Small intestine (tissue), 7 donors: ENCODE data around the gene SLC25A13. TPM values are rescaled to one million over a fixed set of nuclear protein-coding genes. Genes with fewer than 3 reads are reported as not detected.
"Not testable (repeated sequence)": the region's sequence is repeated elsewhere in the genome, so short reads cannot be mapped to it uniquely, and the experiment has no call there.

Experiments
- DNase-seq, 2 donors: peaks; one replicate each; pipeline versions ENCODE4 v3.0.0 to v3.0.0-alpha.2; 2013
- FAIRE-seq: peaks from 2 replicates; lab custom pipeline; 2012; peaks lifted over from hg19 to GRCh38; lab: Jason Lieb, UNC
- H3K27ac ChIP-seq, 3 donors: one replicate each; pipeline ENCODE4 v1.5.1; 2013; ENCODE audit warnings: low read length in 2 of 3, mild to moderate bottlenecking in 2 of 3, control low read depth in 1 of 3, inconsistent platforms in 1 of 3, low read depth in 1 of 3, moderate library complexity in 1 of 3
- H3K27me3 ChIP-seq, 3 donors: one replicate each; pipeline ENCODE4 v1.6.1; 2013; ENCODE audit warnings: low read length in 3 of 3, inconsistent platforms in 1 of 3; ENCODE audit not compliant: control insufficient read depth in 3 of 3, insufficient read depth in 3 of 3
- H3K36me3 ChIP-seq, 3 donors: one replicate each; pipeline ENCODE4 v1.6.1; 2013; ENCODE audit warnings: low read length in 3 of 3, inconsistent platforms in 1 of 3, low read depth in 1 of 3, mild to moderate bottlenecking in 1 of 3, moderate library complexity in 1 of 3; ENCODE audit not compliant: control insufficient read depth in 3 of 3, insufficient read depth in 2 of 3
- H3K4me1 ChIP-seq, 3 donors: one replicate each; pipeline ENCODE4 v1.6.1; 2013; ENCODE audit warnings: low read length in 2 of 3, inconsistent platforms in 1 of 3, low read depth in 1 of 3, mild to moderate bottlenecking in 1 of 3, moderate library complexity in 1 of 3; ENCODE audit not compliant: control insufficient read depth in 3 of 3, insufficient read depth in 2 of 3
- H3K4me3 ChIP-seq, 3 donors: one replicate each; pipeline ENCODE4 v1.5.1; 2013; ENCODE audit warnings: low read length in 3 of 3, control low read depth in 1 of 3, inconsistent platforms in 1 of 3, low read depth in 1 of 3, mild to moderate bottlenecking in 1 of 3, moderate library complexity in 1 of 3
- H3K9me3 ChIP-seq, 2 donors: one replicate each; pipeline ENCODE4 v1.6.1; 2013; ENCODE audit warnings: low read depth in 1 of 2, low read length in 1 of 2; ENCODE audit not compliant: control insufficient read depth in 2 of 2, insufficient read depth in 1 of 2
- WGBS, 3 donors: extraction: QIAGEN DNeasy Blood & Tissue Kit; methylation state at CpG; one replicate each; pipeline ENCODE4 v1.1.7; 2013; 5-methylcytosine and 5-hydroxymethylcytosine counted together
- polyA plus RNA-seq, 4 donors: library from polyadenylated mRNA; stranded (reverse) in 3 of 4; unstranded in 1 of 4; fragments of 200-250 nt in 3 of 4; fragments of 120-200 nt in 1 of 4; gene quantifications; one replicate each; pipeline versions ENCODE4 v1.2.1 to v1.2.3, GENCODE V29; 2013
- donor health status: healthy with polysubstance abuse.
- donor health status: control.
- donor health status: control.
- donor health status: Bipolar disorder and iron deficiency.
- donor health status: healthy.

SLC25A13 gene
- polyA plus RNA-seq, 4 donors = 25.9 to 49.0 (median 39.4) TPM

DNA sequence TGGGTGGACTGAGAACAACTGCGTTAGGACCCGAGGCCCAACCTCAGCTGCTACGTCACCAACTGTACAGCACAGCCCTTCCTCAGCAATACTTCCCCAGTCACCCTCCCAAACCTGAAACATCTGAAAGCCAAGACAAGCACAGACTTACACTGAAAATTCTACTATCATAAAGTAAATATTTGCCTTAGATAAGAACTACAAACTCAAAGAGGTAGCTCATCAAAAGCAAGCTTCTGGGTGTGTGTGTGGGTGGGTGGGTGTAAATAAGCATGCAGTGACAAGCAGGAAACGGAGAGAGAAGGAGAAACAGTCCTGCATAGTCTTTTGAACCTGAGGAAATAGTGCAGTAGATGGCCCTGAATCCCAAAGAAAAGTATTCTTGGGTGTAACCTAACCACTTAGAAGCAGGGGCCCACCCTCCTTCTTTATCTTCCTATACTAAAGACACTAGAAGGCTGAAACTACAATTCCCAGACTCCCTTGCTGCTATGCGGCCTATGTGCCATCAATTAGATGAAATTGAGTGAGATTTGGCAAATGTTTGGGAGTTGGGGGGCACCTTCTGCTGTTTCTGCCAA lies 18.7 kb downstream of the SLC25A13 start:
- peaks cover 0 to 10% (median 7%) of the 10 kb centered on the region in 3 donors for H3K4me1 ChIP-seq
- H3K27me3 ChIP-seq = no peaks in the 10 kb centered on the region
- H3K27ac ChIP-seq = peak overlapping the region in 2 of 3 donors; percentile 10 to 76
- DNase-seq (peak; percentile 60 to 61), FAIRE-seq (no peak)
- 21 to 60% (median 40%) methylated on average over 5 of the region's 5 CpGs for WGBS, 3 donors
- peaks cover 0 to 5% of the 10 kb centered on the region in 2 donors for H3K9me3 ChIP-seq
- peaks cover 0 to 8% (median 0%) of the 10 kb centered on the region in 3 donors for H3K36me3 ChIP-seq
- H3K4me3 ChIP-seq = no peak overlapping the region

DNA sequence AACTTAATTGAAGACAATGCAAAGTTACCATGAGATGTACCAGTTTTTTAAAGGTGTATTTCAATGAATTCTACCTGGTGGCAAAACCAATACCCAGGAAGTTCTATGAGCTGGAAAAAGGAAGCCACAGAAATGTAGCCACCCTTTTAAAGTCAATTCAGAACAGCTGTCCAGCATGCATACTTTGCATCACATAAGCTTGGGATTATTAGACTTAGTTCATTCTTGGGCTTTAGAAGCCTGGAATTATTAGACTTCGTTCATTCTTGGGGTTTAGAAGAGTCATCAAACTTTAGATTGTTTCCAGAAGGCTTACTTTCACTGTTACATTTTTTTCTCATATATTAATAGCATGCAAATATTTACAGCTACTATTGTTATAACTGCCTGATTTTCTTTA lies 20.9 kb downstream of the SLC25A13 start:
- Histone ChIP-seq H3K4me3 (no peak overlapping the region), H3K9me3 (peaks cover 0 to 5% of the 10 kb centered on the region in 2 donors), H3K27ac (no peak overlapping the region), H3K36me3 (peaks cover 0 to 2% (median 0%) of the 10 kb centered on the region in 3 donors), H3K27me3 (no peaks in the 10 kb centered on the region), H3K4me1 (peaks cover 0 to 10% (median 7%) of the 10 kb centered on the region in 3 donors)
- WGBS, 3 donors = 78 to 87% (median 84%) methylated on average over 1 of the region's 1 CpG
- DNase-seq = no peak
- FAIRE-seq = no peak

DNA sequence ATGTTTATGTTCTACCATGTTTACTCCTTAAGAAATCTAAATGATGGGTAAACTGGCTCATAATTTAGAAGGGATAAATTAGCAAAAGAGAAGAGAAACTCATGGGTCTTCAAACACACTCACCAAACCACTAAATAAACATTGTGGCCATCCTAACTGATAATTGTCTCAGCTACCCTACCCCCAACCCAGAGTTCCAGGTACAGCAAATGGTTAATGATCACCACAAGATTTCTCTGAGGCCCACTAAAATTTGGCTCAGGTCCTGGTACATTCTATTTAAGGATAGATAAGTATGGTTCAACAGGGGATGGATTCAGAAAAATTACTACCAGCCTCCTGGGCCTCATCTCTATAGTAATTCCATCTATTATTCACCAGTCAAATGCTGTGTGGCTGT lies 21.4 kb downstream of the SLC25A13 start:
- no peak overlapping the region for H3K27ac ChIP-seq
- FAIRE-seq (no peak), DNase-seq (no peak)
- peaks cover 0 to 2% (median 0%) of the 10 kb centered on the region in 3 donors for H3K36me3 ChIP-seq
- no peak overlapping the region for H3K4me3 ChIP-seq
- peaks cover 0 to 5% of the 10 kb centered on the region in 2 donors for H3K9me3 ChIP-seq
- no peaks in the 10 kb centered on the region for H3K27me3 ChIP-seq
- H3K4me1 ChIP-seq = peaks cover 0 to 10% (median 7%) of the 10 kb centered on the region in 3 donors

GRCh38 chr7:96299496-96299895 lies 22.4 kb downstream of the SLC25A13 start:
- no peaks in the 10 kb centered on the region for H3K27me3 ChIP-seq
- WGBS, 3 donors = 84 to 96% (median 88%) methylated on average over 1 of the region's 1 CpG
- FAIRE-seq (no peak), DNase-seq (no peak)
- peaks cover 0 to 5% of the 10 kb centered on the region in 2 donors for H3K9me3 ChIP-seq
- peaks cover 0 to 10% (median 4%) of the 10 kb centered on the region in 3 donors for H3K4me1 ChIP-seq
- H3K36me3 ChIP-seq = peaks cover 0 to 6% (median 0%) of the 10 kb centered on the region in 3 donors
- no peak overlapping the region for H3K27ac ChIP-seq
- no peak overlapping the region for H3K4me3 ChIP-seq

DNA sequence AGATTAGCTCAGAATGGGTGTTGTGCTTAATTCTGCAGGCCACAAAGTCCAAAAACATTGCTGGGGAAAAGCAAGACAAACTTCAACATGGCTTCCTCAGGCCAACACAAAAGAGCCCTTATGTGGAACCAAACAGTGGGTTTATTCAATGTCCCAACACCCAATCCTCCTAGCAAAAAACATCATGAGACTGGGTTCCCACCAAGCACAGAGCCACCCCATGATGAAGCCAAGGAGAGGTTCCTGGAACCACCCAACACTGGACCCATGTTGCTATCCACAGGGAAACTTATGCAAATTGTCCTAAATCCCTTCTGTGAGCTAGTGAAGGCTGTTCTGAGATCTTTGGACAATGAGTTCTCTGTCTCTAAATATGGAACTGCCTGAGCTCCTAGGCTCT lies 24.0 kb downstream of the SLC25A13 start:
- no peaks in the 10 kb centered on the region for H3K9me3 ChIP-seq
- no peak overlapping the region for H3K27ac ChIP-seq
- peaks cover 0 to 4% (median 0%) of the 10 kb centered on the region in 3 donors for H3K36me3 ChIP-seq
- FAIRE-seq = no peak
- DNase-seq = no peak
- H3K4me3 ChIP-seq = no peak overlapping the region
- H3K27me3 ChIP-seq = no peaks in the 10 kb centered on the region
- H3K4me1 ChIP-seq = peaks cover 0 to 1% (median under 1%) of the 10 kb centered on the region in 3 donors

DNA sequence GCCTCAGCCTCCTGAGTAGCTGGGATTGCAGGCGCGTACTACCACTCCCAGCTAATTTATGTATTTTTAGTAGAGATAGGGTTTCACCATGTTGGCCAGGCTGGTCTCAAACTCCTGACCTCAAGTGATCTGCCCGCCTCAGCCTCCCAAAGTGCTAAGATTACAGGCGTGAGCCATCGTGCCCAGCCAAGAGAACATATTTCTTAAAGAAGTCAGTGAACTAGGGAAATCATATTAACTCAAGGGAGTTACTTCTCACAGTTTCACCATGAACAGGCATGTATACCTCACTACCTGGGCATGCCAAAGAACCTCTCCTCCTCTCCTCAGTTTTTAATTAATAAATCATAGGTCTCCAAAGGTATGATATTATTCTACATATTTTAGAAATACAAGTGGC lies 24.5 kb downstream of the SLC25A13 start:
- H3K36me3 ChIP-seq, H3K9me3 ChIP-seq, H3K27ac ChIP-seq, H3K4me1 ChIP-seq, FAIRE-seq, DNase-seq, H3K4me3 ChIP-seq, H3K27me3 ChIP-seq: not testable (repeated sequence)
- 92 to 96% (median 94%) methylated on average over 5 of the region's 5 CpGs for WGBS, 3 donors

DNA sequence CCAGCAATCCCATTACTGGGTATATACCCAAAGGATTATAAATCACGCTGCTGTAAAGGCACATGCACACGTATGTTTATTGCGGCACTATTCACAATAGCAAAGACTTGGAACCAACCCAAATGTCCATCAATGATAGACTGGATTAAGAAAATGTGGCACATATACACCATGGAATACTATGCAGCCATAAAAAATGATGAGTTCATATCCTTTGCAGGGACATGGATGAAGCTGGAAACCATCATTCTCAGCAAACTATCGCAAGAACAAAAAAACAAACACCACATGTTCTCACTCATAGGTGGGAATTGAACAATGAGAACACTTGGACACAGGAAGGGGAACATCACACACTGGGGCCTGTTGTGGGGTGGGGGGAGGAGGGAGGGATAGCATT lies 28.0 kb downstream of the SLC25A13 start:
- not testable (repeated sequence) for H3K27me3 ChIP-seq, H3K36me3 ChIP-seq, H3K4me1 ChIP-seq, H3K27ac ChIP-seq, DNase-seq, H3K4me3 ChIP-seq, H3K9me3 ChIP-seq, FAIRE-seq
- WGBS, 3 donors = 89 to 92% (median 92%) methylated on average over 3 to 4 of the region's 4 CpGs

- WGBS, 3 donors = 90 to 96% (median 91%) methylated on average over 4 of the region's 4 CpGs
- Histone ChIP-seq H3K27me3 (no peaks in the 10 kb centered on the region), H3K4me1 (peaks cover 0 to 4% (median 0%) of the 10 kb centered on the region in 3 donors), H3K9me3 (peaks cover 0 to 3% of the 10 kb centered on the region in 2 donors), H3K36me3 (no peaks in the 10 kb centered on the region), H3K27ac (no peak overlapping the region), H3K4me3 (no peak overlapping the region)
- no peak for FAIRE-seq
- DNase-seq = no peak
Observed at GRCh38 chr7:96287559-96287958, 34.3 kb downstream of the SLC25A13 start.

GRCh38 chr7:96287132-96287531 lies 34.8 kb downstream of the SLC25A13 start:
- H3K27me3 ChIP-seq = no peaks in the 10 kb centered on the region
- 79 to 93% (median 91%) methylated on average over 3 of the region's 3 CpGs for WGBS, 3 donors
- DNase-seq (no peak), FAIRE-seq (no peak)
- peaks cover 0 to 3% of the 10 kb centered on the region in 2 donors for H3K9me3 ChIP-seq
- peaks cover 0 to 4% (median 0%) of the 10 kb centered on the region in 3 donors for H3K4me1 ChIP-seq
- no peak overlapping the region for H3K27ac ChIP-seq
- H3K4me3 ChIP-seq = no peak overlapping the region
- H3K36me3 ChIP-seq = no peaks in the 10 kb centered on the region
